Measurements from ENCODE around the gene TPSD1.

- TF ChIP-seq, protein P1, sequence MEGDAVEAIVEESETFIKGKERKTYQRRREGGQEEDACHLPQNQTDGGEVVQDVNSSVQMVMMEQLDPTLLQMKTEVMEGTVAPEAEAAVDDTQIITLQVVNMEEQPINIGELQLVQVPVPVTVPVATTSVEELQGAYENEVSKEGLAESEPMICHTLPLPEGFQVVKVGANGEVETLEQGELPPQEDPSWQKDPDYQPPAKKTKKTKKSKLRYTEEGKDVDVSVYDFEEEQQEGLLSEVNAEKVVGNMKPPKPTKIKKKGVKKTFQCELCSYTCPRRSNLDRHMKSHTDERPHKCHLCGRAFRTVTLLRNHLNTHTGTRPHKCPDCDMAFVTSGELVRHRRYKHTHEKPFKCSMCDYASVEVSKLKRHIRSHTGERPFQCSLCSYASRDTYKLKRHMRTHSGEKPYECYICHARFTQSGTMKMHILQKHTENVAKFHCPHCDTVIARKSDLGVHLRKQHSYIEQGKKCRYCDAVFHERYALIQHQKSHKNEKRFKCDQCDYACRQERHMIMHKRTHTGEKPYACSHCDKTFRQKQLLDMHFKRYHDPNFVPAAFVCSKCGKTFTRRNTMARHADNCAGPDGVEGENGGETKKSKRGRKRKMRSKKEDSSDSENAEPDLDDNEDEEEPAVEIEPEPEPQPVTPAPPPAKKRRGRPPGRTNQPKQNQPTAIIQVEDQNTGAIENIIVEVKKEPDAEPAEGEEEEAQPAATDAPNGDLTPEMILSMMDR (IDR thresholded peaks at IDR 0.05), result no peak
- TF ChIP-seq POLR2AphosphoS5 (IDR thresholded peaks at IDR 0.05; ENCODE audit: low read depth, low read length), result no peak
- TF ChIP-seq, protein P2, sequence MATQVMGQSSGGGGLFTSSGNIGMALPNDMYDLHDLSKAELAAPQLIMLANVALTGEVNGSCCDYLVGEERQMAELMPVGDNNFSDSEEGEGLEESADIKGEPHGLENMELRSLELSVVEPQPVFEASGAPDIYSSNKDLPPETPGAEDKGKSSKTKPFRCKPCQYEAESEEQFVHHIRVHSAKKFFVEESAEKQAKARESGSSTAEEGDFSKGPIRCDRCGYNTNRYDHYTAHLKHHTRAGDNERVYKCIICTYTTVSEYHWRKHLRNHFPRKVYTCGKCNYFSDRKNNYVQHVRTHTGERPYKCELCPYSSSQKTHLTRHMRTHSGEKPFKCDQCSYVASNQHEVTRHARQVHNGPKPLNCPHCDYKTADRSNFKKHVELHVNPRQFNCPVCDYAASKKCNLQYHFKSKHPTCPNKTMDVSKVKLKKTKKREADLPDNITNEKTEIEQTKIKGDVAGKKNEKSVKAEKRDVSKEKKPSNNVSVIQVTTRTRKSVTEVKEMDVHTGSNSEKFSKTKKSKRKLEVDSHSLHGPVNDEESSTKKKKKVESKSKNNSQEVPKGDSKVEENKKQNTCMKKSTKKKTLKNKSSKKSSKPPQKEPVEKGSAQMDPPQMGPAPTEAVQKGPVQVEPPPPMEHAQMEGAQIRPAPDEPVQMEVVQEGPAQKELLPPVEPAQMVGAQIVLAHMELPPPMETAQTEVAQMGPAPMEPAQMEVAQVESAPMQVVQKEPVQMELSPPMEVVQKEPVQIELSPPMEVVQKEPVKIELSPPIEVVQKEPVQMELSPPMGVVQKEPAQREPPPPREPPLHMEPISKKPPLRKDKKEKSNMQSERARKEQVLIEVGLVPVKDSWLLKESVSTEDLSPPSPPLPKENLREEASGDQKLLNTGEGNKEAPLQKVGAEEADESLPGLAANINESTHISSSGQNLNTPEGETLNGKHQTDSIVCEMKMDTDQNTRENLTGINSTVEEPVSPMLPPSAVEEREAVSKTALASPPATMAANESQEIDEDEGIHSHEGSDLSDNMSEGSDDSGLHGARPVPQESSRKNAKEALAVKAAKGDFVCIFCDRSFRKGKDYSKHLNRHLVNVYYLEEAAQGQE (IDR thresholded peaks at IDR 0.05; ENCODE audit: insufficient read depth in 1 of 2, low read depth in 2 of 2, low read length in 1 of 2), result no peak
- no peak for TF ChIP-seq SIN3A (IDR thresholded peaks at IDR 0.05; ENCODE audit: borderline replicate concordance, insufficient read depth, low read depth, low read length)
- TF ChIP-seq TCF7L2 (IDR thresholded peaks at IDR 0.05; ENCODE audit: low read depth, low read length), result no peak
Observed at GRCh38 chr16:1206326-1206725, 49.5 kb upstream of the TPSD1 start.

Measured in Panc1 (cell line).